SK-N-SH treated with all-trans-retinoic acid at 6 μM for 48 hours (cell line): Measurements from ENCODE around the gene ALK.
A peak's percentile ranks its signal among the peaks of the same experiment; 100 is the strongest.

Source experiments
- ATAC-seq: fragments of 200-7000 bp; cut with Tn5 transposase; 3 replicates; pipeline ENCODE4 v1.9.1; 2020; ENCODE audit warnings: mild to moderate bottlenecking, moderate library complexity
- ARNTL ChIP-seq: fragments of 450-650 bp; formaldehyde crosslinking; IDR thresholded peaks from 2 replicates; pipeline ENCODE4 v1.5.0; 2020; ENCODE audit warnings: low read depth, mild to moderate bottlenecking, moderate library complexity, borderline replicate concordance
- BACH2 ChIP-seq: fragments of 250-450 bp; sonication (Bioruptor Pico); IDR thresholded peaks from 2 replicates; pipeline ENCODE4 v1.9.0; 2021; ENCODE audit warnings: mild to moderate bottlenecking, borderline replicate concordance
- CSDC2 ChIP-seq: fragments of 250-450 bp; sonication (Bioruptor Pico); IDR thresholded peaks from 2 replicates; pipeline ENCODE4 v1.5.0; 2020; ENCODE audit warnings: mild to moderate bottlenecking, moderate library complexity
- CSRNP3 ChIP-seq: fragments of 250-450 bp; sonication (Bioruptor Pico); IDR thresholded peaks from 2 replicates; pipeline ENCODE4 v1.5.1; 2021; ENCODE audit warnings: mild to moderate bottlenecking, moderate library complexity
- ESRRG ChIP-seq: fragments of 250-450 bp; sonication (Bioruptor Pico); IDR thresholded peaks from 2 replicates; pipeline ENCODE4 v1.6.1; 2021; ENCODE audit warnings: mild to moderate bottlenecking
- GLIS3 ChIP-seq: fragments of 250-450 bp; sonication (Bioruptor Pico); IDR thresholded peaks from 2 replicates; pipeline ENCODE4 v1.5.0; 2020; ENCODE audit warnings: mild to moderate bottlenecking, moderate library complexity
- ISL1 ChIP-seq: fragments of 250-450 bp; sonication (Bioruptor Pico); IDR thresholded peaks from 2 replicates; pipeline ENCODE4 v2.1.2; 2022; ENCODE audit warnings: mild to moderate bottlenecking, moderate library complexity
- OSR1 ChIP-seq: fragments of 250-450 bp; sonication (Bioruptor Pico); IDR thresholded peaks from 2 replicates; pipeline ENCODE4 v1.8.0; 2022; ENCODE audit warnings: moderate library complexity, mild to moderate bottlenecking, inconsistent platforms
- PPARA ChIP-seq: fragments of 250-450 bp; sonication (Bioruptor Pico); IDR thresholded peaks from 2 replicates; pipeline ENCODE4 v1.5.0; 2020; ENCODE audit warnings: mild to moderate bottlenecking, borderline replicate concordance
- RARB ChIP-seq: fragments of 250-450 bp; sonication (Bioruptor Pico); IDR thresholded peaks from 2 replicates; pipeline ENCODE4 v1.8.0; 2021; ENCODE audit warnings: mild to moderate bottlenecking, moderate library complexity
- SNAI2 ChIP-seq: fragments of 250-450 bp; sonication (Bioruptor Pico); IDR thresholded peaks from 2 replicates; pipeline ENCODE4 v1.5.0; 2020; ENCODE audit warnings: mild to moderate bottlenecking, moderate library complexity
- TCF4 ChIP-seq: fragments of 250-450 bp; sonication (Bioruptor Pico); IDR thresholded peaks from 2 replicates; pipeline ENCODE4 v1.8.0; 2021; ENCODE audit warnings: mild to moderate bottlenecking, moderate library complexity, borderline replicate concordance
- TOX ChIP-seq: fragments of 250-450 bp; sonication (Bioruptor Pico); IDR thresholded peaks from 2 replicates; pipeline ENCODE4 v1.8.0; 2021; ENCODE audit warnings: mild to moderate bottlenecking, moderate library complexity, borderline replicate concordance
- TSHZ2 ChIP-seq: fragments of 250-450 bp; sonication (Bioruptor Pico); IDR thresholded peaks from 2 replicates; pipeline ENCODE4 v1.5.0; 2020; ENCODE audit warnings: mild to moderate bottlenecking, moderate library complexity
- ZC3H10 ChIP-seq: fragments of 250-450 bp; sonication (Bioruptor Pico); IDR thresholded peaks from 2 replicates; pipeline ENCODE4 v1.5.1; 2021; ENCODE audit warnings: mild to moderate bottlenecking, moderate library complexity
- ZFP3 ChIP-seq: fragments of 250-450 bp; sonication (Bioruptor Pico); IDR thresholded peaks from 2 replicates; pipeline ENCODE4 v1.5.0; 2020; ENCODE audit warnings: mild to moderate bottlenecking, moderate library complexity
- ZFP30 ChIP-seq: fragments of 450-650 bp; formaldehyde crosslinking; IDR thresholded peaks from 2 replicates; pipeline ENCODE4 v1.5.0; 2022; ENCODE audit warnings: mild to moderate bottlenecking, moderate library complexity
- ZNF8 ChIP-seq: fragments of 450-650 bp; formaldehyde crosslinking; IDR thresholded peaks from 2 replicates; pipeline ENCODE4 v1.5.0; 2020; ENCODE audit warnings: mild to moderate bottlenecking, moderate library complexity
- TF ChIP-seq, protein P1 (sequence below): fragments of 250-450 bp; sonication (Bioruptor Pico); IDR thresholded peaks from 2 replicates; pipeline ENCODE4 v1.8.0; 2020; ENCODE audit warnings: mild to moderate bottlenecking, moderate library complexity, borderline replicate concordance
- TF ChIP-seq, protein P2 (sequence below): fragments of 250-450 bp; sonication (Bioruptor Pico); IDR thresholded peaks from 2 replicates; pipeline ENCODE4 v1.8.0; 2021; ENCODE audit warnings: low read depth, mild to moderate bottlenecking, moderate library complexity, borderline replicate concordance

Gene ALK

GRCh38 chr2:29431485-29431884 is 489.9 kb downstream of the ALK start:
- TF ChIP-seq TCF4 (CRISPR knock-in tag), result no peak
- TF ChIP-seq ZFP30 (CRISPR knock-in tag), result no peak
- TF ChIP-seq, protein P1, sequence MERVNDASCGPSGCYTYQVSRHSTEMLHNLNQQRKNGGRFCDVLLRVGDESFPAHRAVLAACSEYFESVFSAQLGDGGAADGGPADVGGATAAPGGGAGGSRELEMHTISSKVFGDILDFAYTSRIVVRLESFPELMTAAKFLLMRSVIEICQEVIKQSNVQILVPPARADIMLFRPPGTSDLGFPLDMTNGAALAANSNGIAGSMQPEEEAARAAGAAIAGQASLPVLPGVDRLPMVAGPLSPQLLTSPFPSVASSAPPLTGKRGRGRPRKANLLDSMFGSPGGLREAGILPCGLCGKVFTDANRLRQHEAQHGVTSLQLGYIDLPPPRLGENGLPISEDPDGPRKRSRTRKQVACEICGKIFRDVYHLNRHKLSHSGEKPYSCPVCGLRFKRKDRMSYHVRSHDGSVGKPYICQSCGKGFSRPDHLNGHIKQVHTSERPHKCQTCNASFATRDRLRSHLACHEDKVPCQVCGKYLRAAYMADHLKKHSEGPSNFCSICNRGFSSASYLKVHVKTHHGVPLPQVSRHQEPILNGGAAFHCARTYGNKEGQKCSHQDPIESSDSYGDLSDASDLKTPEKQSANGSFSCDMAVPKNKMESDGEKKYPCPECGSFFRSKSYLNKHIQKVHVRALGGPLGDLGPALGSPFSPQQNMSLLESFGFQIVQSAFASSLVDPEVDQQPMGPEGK (CRISPR knock-in tag), result no peak
- TF ChIP-seq, protein P2, sequence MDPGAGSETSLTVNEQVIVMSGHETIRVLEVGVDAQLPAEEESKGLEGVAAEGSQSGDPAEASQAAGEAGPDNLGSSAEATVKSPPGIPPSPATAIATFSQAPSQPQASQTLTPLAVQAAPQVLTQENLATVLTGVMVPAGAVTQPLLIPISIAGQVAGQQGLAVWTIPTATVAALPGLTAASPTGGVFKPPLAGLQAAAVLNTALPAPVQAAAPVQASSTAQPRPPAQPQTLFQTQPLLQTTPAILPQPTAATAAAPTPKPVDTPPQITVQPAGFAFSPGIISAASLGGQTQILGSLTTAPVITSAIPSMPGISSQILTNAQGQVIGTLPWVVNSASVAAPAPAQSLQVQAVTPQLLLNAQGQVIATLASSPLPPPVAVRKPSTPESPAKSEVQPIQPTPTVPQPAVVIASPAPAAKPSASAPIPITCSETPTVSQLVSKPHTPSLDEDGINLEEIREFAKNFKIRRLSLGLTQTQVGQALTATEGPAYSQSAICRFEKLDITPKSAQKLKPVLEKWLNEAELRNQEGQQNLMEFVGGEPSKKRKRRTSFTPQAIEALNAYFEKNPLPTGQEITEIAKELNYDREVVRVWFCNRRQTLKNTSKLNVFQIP, result no peak
- TF ChIP-seq TOX (CRISPR knock-in tag), result no peak
- ATAC-seq, result no peak

GRCh38 chr2:29430382-29431112 is 490.8 kb downstream of the ALK start:
- ATAC-seq, result no peak; the same call in 2 of the 3 replicates
- TF ChIP-seq TCF4 (CRISPR knock-in tag) (peak; percentile 81; the same call in 1 of the 2 replicates), GLIS3 (peak; percentile 12; the same call in 1 of the 2 replicates), ZFP30 (CRISPR knock-in tag) (no peak), ISL1 (CRISPR knock-in tag) (no peak), ZNF8 (CRISPR knock-in tag) (peak; percentile 51), RARB (CRISPR knock-in tag) (no peak), TSHZ2 (CRISPR knock-in tag) (peak; percentile 68; the same call in 1 of the 2 replicates), CSRNP3 (CRISPR knock-in tag) (no peak)

DNA sequence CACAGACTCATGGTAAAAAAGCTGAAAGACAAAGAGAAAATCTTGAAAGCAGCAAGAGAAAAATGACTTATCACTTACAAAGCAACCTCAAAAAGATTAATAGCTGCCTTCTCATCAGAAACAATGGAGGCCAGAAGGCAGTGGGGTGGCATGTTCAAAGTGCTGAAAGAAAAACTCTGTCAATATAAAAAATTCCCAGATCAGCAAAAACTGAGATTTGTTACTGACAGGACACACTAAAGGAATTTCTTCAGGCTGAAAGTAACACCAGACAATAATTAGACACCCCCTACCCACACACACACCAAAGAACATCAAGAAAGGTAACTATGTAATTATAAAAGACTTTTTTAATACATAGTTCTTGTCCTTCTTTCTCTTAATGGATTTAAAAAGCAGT is 495.0 kb downstream of the ALK start:
- ATAC-seq, result no peak
- TF ChIP-seq RARB (CRISPR knock-in tag), result no peak
- TF ChIP-seq ZC3H10 (CRISPR knock-in tag), result no peak
- TF ChIP-seq, protein P2, result no peak
- TF ChIP-seq PPARA (CRISPR knock-in tag), result no peak
- no peak for TF ChIP-seq TOX (CRISPR knock-in tag)
- no peak for TF ChIP-seq ARNTL
- no peak for TF ChIP-seq CSRNP3 (CRISPR knock-in tag)
- no peak for TF ChIP-seq OSR1
- no peak for TF ChIP-seq ZNF8 (CRISPR knock-in tag)
- TF ChIP-seq TSHZ2 (CRISPR knock-in tag), result no peak
- TF ChIP-seq BACH2 (CRISPR knock-in tag), result no peak
- TF ChIP-seq SNAI2 (CRISPR knock-in tag), result no peak
- no peak for TF ChIP-seq ZFP3 (CRISPR knock-in tag)
- TF ChIP-seq TCF4 (CRISPR knock-in tag), result no peak
- TF ChIP-seq, protein P1 (CRISPR knock-in tag), result no peak
- TF ChIP-seq CSDC2 (CRISPR knock-in tag), result no peak
- TF ChIP-seq ESRRG (CRISPR knock-in tag), result no peak
